Activated CD4-positive, alpha-beta T cell treated with anti-CD3 and anti-CD28 coated beads, Interleukin-2, amount 50 U/mL, for 48 hours (primary cell): ENCODE data around the gene ZNF654.
"Not testable (repeated sequence)": the region's sequence is repeated elsewhere in the genome, so short reads cannot be mapped to it uniquely, and the experiment has no call there.

ENCODE experiments used
- DNase-seq, 2 experiments: peaks; one replicate each; pipeline ENCODE4 v3.0.0-alpha.2; 2020

ZNF654 gene

DNA sequence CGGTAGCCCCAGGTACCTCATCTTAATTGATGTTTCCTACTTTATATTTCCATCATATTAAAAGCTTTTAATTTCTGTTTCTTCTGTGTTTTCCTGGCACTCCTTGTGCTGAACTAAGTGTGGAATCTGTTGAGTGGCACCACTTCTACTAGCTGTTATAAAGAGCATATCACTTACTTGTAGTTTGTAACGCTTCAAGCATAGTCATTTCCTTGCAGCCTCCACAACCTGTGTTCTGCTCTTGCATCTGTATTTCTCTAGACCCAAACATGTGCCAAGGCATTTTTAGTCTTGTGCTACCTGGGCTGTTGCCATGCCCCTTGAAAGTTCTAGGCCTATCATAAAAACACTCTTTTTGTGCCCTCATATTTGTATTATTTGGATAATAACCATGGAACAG lies 16.0 kb downstream of the ZNF654 start:
- DNase-seq: no peak

DNA sequence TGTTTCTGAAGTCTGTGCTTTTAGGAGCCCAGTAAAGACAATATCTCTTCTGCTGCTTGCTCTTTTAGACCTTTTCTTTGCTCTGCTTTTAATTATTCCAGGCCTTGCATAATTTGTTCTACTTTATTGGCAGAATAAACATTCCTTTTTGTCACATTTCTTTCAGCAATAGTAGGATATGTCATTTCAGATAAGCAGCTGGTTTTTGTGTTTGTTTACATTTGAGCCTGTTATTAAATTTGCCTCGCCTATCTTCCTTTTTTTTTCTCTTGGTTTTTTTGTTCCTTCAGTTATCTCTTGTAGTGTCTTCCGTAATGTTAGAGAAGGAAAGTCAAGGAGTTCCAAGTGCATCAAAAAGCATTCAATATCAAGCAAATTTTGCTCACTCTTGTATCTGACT lies 16.4 kb downstream of the ZNF654 start:
- DNase-seq: no peak

DNA sequence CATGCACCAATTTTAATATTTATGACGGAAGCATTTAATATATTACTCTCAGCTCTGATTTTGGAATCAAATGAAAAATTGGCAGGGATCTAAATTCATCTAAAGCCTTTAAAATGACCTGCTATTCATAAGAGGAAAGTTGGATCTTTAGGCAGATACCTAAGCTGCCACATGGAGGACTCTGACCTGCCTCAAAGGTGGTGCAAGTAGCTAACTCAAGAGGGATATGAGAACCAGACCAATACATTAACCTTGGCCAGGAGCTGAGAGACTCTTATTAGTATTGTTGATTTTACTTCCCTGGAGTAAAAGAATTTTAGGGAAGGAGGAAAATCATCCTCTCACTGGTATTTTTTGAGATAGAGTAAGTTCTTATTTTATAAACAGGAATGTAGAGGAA lies 17.7 kb downstream of the ZNF654 start:
- no peak for DNase-seq

DNA sequence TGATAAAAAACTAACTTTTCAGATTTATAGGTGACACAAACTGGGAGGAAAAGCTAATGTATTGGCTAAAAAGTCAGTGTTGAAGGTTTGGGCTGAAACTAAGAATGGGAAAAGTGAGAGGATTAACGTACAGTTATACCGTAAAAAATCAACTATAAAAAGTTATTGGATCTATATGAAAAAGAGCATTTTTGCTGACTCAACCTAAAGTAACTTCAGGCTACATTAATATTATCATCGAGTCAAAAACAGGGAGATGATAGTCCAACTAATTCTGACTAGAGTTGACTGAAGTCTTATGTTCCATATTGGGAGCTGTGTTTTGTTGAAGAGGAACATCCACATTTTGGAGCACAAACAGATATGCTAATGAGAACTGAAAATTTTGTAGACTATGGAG lies 19.9 kb downstream of the ZNF654 start:
- no peak for DNase-seq

DNA sequence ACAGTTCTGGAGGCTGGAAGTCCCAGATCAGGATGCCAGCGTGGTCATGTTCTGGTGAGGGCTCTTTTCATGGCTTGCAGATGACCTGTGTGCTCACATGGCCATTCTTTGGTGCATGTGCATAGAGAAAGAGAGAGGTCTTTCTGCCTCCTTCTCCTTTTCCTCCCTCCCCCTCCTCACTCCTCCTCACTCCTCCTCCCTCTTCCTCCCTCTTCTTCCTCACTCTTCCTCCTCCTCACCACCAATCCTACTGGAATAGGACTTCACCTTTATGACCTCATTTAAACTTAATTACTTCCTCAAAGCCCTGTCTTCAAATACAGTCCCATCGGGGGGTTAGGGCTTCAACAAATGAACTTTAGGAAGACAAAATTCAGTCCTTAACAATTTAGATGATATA lies 23.8 kb downstream of the ZNF654 start:
- DNase-seq: no peak

- no peak for DNase-seq
These were observed 25.0 kb downstream of the ZNF654 start for GRCh38 chr3:88084097-88084501.

- no peak for DNase-seq
These were observed 31.6 kb downstream of the ZNF654 start for GRCh38 chr3:88090681-88091080.

- DNase-seq: no peak
These were observed 33.2 kb downstream of the ZNF654 start for GRCh38 chr3:88092270-88092669.

DNA sequence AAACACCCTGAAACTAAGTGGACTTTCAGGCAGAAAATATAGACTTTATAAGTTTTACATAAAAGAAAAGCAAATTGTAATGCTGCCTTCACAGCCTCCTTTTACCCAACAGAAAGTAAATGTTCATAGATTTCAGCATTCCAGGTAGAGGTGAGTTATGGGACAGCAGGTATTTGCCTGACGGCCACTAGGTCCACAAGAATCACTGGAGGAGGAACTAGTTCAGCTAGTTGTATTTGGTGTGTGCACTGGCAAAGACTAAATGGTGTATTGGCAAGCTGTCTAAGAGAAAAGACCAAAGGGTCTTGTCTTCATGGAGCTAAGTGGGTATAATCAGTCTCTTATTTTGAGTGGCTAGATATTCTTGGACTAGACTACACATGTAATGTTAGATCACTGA lies 34.2 kb downstream of the ZNF654 start:
- no peak for DNase-seq

GRCh38 chr3:88101142-88101541 lies 42.1 kb downstream of the ZNF654 start:
- no peak for DNase-seq

DNA sequence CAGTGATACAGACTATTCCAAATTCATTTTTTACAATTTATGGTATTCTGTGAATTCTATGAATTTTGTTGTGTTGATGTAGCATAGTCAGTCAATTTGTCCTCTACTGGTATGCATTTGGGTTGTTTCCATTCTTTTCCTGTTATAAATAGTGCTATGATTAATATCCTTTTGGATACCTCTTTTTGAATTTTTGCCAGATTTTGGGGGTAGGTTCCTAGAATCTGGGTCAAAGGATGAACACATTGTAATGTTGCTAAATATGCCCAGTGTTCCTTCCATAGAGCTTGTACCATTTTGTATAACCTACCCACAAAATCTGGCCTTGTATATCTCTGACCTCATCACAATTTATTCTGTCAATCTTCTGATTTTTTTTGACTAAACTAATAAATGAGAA lies 46.3 kb downstream of the ZNF654 start:
- no peak for DNase-seq

DNA sequence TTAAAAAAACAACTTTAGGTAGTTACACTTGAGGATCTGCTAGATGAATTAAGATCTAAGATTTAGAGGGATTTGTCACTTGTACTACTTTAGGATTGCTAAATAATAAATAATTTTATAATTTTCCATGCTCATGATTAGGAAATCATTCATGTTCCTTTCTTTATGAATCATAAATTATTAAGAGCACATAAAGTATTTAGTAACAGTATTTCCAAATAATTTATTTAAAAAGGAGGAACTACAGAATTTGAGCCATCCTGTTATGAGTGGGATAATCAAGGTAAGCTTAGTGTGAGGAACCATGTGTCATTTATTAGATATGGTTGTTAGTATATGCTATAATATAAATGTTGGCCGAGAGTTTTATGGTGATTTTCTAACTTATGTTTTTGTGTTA lies 53.2 kb downstream of the ZNF654 start:
- no peak for DNase-seq

DNA sequence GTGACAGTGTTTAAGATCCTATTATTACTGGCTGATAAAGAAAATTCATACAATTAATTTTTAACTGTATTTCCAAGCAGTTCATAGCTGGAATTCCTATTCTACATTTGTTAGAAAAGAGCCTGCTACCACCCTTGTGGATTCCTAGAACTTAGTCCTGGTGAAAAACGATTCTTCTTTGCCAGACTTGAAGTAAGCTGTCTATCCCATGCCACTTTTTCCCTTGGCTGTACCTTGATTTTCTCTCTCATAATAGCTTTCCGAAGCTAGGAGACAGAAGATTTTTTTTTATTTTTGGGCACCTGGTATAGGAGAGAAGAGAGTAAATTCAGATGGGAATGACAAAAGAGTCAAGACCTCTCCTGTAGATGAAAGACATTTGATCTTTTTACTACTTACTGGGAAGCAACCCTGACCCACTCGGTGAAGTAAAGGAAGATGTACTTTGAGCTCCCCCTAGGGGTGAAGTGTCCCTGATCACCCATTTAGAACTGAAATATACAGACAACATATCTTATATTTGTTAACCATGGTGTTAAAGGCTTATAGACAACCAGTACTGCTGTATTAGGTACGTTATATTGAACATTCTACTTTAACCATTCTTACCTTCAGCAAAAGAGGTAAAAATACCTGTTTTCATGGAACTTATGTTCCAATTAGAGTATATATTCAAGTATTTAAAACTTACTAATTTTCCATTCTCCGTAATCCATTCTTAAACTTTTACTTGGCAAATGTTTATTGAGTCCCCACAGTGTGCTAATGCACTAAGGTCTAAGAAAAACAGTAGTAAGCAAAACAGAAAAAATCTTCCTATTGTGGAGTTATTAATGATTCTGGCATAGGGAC lies 54.5 kb downstream of the ZNF654 start:
- DNase-seq: peak; percentile 42 to 58

GRCh38 chr3:88114878-88115549 lies 56.0 kb downstream of the ZNF654 start:
- DNase-seq: no peak

DNA sequence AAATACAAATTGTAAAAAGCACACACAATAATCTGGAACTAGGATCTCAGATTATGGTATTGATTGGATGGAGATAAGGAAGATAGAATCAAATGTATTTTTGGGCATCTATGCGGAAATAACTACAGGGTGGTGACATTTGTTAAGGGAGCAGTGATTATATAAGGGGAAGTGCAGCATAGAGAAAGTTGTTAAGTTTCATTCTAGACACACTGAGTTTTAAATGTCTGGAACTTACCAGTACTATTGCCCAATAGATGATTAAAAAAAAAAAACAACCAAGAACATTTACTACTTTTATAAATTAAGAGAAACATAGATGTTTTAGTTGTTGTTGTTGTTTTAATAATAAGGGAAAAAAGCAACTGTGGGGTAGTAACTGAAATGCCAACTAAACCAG lies 58.6 kb downstream of the ZNF654 start:
- DNase-seq: no peak

DNA sequence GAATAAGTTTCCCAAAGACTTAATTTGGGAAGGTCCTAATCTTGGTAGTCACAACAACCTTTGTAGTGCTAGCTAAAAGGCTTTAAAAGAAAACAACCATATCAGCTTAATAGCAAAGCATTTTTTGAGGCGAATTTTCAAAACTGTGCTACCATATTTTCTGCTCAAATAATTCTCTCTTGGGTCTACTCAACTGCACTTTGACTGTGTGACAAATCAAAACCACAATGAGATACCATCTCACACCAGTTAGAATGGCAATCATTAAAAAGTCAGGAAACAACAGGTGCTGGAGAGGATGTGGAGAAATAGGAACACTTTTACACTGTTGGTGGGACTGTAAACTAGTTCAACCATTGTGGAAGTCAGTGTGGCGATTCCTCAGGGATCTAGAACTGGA lies 59.5 kb downstream of the ZNF654 start:
- not testable (repeated sequence) for DNase-seq

GRCh38 chr3:88123526-88123925 lies 64.5 kb downstream of the ZNF654 start:
- no peak for DNase-seq

DNA sequence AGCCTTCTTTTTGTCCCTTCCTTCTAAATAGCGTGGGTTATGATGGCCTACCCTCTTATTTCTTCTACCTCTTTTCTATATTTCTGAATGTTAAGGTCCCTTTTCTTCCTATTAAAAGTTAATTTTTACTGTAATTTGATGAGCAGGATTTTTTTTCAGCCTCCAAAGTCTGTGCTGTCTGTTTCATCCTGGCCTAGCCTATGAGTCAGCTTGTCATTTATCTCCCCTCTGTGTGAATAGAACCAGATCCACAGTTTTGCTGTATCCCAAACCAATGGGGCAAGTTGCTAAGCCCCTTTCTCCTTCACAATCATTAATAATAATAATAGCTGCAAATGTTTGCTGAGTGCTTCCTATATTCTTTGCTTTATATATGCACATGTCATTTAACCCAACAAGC lies 72.6 kb downstream of the ZNF654 start:
- no peak for DNase-seq

DNA sequence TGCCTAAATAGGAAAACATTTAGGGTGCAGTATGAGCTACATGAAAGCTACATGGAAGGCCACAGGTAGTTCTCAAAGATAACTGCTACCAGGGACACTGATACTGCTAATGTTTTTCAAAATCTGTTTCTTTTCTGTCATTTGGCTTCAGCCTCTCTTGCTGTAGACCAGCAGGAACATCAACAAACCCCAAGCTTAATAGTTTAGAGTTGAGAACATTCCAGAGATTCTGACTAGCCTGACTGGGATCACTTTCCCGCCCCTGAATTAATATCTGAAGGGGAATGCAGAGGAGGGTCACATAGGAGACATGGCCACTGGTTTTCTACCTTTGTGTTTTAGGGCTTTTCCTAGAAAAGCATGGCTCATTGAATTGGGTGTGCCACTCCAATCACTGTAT lies 73.8 kb downstream of the ZNF654 start:
- no peak for DNase-seq

DNA sequence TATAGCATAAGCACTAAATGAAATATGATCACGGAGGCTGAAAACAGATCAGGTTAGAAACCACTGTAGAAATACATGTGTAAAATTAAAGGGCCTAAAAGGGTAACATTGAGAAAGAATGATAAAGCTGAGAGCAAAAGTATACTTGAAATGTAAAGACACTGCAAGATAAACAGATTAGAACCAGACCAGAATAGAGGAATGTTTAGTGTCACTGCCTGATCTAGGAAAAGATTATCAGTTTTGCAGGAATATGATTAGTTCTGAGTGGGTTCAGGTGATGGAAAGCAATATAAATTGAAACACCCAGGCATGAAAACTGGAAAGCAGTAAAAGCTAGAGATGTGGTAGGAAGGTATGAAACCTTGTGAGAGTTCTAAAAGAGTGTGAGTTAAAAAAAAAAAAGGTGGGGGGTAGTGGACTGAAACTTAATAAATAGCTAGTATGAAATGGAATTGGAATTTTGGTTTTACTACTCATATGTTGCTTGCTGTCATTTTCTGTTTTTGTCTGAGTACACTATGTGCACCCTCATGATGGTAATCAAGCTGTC lies 74.7 kb downstream of the ZNF654 start:
- no peak for DNase-seq

DNA sequence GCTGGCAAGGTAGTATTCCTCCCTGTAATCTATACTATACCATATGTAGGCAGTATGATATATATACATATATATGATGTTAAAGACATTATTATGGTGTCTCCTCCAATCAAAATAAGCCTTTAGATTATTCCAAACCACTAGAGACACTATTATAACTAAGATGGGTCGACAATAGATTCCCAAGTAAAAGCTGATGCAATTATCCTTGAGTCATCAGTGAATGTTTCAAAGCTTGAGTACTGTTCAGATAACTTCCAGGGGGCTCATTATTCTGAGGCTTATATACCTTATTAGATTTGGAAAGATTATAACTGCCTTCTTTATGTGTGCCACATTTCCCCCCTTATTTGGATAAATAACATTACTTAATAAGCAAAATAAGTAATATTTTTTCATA lies 78.8 kb downstream of the ZNF654 start:
- DNase-seq: no peak

DNA sequence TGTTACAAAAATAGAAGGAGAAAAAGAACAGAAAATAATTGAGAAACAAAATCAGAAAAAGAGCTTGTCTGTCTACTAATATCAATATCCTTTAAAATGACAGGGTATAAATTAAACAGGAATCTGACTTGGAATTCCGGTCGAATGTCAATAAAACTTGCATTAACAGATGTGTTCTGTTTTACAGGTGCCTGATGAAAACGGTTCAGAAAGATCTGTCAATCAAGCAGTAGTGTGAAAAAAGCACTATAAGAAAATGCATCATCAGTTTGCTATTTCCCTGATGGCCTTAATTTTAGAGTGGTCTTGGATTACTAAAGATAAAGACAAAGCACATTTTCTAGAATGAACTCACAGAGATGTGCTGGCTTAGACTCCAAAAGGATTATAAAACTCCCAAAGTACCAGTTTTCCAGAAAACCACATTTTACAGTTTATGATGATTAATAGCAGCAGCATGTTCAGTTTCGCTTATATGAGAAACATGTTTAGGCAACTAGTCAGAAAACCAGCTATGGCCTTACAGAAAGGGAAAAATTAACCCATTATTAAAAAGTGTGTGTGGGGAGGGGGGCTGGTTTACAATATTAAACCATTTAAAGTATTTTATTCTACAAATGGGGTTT lies 82.5 kb downstream of the ZNF654 start:
- DNase-seq: no peak

DNA sequence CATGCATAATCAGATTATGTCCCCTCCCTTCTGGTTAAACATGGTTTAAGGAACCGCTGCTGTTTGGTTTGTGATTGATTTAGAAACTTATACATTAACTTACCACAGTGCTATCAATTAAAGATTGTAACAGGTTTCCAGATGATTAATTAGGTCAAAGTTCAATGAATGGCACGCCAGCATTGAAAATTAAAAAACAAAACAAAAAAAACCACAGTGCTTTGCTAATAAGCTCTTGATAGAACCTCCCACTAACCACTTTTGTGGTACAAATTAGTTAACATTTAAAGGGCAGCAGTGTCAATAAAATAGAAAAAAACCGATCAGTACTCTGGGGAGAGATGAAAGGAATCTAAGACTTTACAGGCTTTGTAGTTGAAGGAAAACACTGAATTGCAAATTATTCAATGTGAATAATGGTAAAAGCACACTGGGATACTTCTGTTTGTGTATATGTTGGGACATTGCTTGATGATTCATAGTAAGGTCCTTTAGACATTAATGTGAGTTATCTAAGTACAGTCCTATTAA lies 83.1 kb downstream of the ZNF654 start:
- DNase-seq: no peak

DNA sequence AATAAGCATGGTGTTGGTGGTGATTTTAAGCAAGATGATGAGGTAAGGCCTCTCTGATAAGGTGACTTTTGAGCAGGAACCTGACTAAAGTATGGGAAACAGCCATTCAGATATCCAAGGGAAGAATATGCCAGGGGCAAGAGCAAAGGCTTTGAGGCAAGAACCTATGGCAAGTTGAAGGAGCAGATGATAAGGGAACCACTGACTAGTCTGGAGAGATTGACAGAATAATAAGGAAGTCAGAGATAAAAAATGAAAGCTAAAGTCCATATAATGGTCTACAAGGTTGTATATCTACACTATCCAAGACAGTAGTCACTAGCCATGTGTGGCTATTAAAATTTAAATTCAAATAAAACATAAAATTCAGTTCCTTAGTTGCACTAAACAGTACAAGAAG lies 88.2 kb downstream of the ZNF654 start:
- DNase-seq: no peak
